Measurements from ENCODE around the gene SCN3B.
"Not testable (repeated sequence)": the region's sequence is repeated elsewhere in the genome, so short reads cannot be mapped to it uniquely, and the experiment has no call there.

The SCN3B gene

DNA sequence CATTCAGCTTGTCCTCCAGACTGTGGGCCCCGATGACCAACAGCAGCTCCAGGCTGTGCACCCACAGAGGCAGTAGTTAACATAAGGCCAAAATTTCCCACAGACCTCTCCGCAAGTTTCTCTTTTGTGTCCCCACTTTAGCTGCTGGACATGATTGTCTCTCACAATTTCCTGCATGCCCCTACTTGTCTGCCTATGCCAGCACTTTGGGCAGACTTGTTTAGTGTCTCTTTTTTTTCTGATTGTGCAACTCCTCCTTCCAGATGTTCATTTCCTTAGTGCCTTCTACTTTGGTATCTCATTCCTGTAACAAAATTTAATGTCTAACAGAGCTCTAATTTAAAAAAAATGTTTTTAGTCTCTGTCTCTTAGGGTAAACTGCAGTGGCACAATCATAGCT, 23.8 kb upstream of the SCN3B start:
- CTCF ChIA-PET: interaction anchor here (1.2 kb wide), 1 partner anchor 28 kb away, joined by 3 read pairs; no protein-coding TSS in a partner anchor
- H3K27ac Mint-ChIP-seq: no peak overlapping the region

GRCh38 chr11:123677510-123677909, 23.1 kb upstream of the SCN3B start:
- Mint-ChIP-seq H3K27ac (no peak overlapping the region), H3K27me3 (no peaks in the 10 kb centered on the region), H3K4me3 (no peak overlapping the region), H3K9me3 (no peaks in the 10 kb centered on the region), H3K4me1 (peaks cover 12% of the 10 kb centered on the region), H3K36me3 (no peaks in the 10 kb centered on the region)
- DNase-seq: no peak
- CTCF ChIA-PET: interaction anchor here (0.6 to 1.7 kb wide), 3 partner anchors 9 to 27 kb away, joined by 3 read pairs; no protein-coding TSS in a partner anchor

More for the DNA sequence above, 23.8 kb upstream of the SCN3B start:
- H3K36me3 Mint-ChIP-seq: no peaks in the 10 kb centered on the region
- peaks cover 12% of the 10 kb centered on the region for H3K4me1 Mint-ChIP-seq
- no peaks in the 10 kb centered on the region for H3K9me3 Mint-ChIP-seq
- peaks cover 4% of the 10 kb centered on the region for H3K27me3 Mint-ChIP-seq
- no peak overlapping the region for H3K4me3 Mint-ChIP-seq
- no peak for DNase-seq

DNA sequence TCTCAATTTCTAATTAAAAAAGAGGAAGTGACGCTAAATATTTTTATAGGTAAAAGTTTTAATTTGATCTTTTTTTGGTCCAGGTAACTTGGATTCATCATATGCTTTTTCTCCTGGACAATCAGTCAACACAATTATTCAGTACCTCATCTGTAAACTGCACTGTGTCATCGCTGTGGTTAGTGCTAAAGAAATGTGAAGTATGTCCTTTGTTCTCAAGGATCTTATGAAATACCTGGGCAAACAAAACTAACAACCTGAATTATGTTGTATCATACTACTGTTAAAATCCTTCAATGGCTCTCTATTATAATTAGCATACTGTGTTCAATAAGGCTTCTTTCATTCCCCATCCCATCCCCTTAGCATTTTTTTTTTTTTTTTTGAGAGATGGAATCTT, 19.9 kb upstream of the SCN3B start:
- Mint-ChIP-seq H3K9me3 (no peaks in the 10 kb centered on the region), H3K36me3 (no peaks in the 10 kb centered on the region), H3K4me3 (no peak overlapping the region), H3K4me1 (no peaks in the 10 kb centered on the region), H3K27ac (no peak overlapping the region), H3K27me3 (no peaks in the 10 kb centered on the region)
- CTCF ChIA-PET: no interaction called here
- DNase-seq: no peak

GRCh38 chr11:123672568-123672967, 18.1 kb upstream of the SCN3B start:
- CTCF ChIA-PET: interaction anchor here (1.5 to 1.7 kb wide), 2 partner anchors 31 to 35 kb away, joined by 4 to 5 read pairs; no protein-coding TSS in a partner anchor
- Mint-ChIP-seq H3K4me3 (no peak overlapping the region), H3K9me3 (no peaks in the 10 kb centered on the region), H3K27me3 (no peaks in the 10 kb centered on the region), H3K36me3 (no peaks in the 10 kb centered on the region), H3K4me1 (no peaks in the 10 kb centered on the region), H3K27ac (no peak overlapping the region)
- no peak for DNase-seq

DNA sequence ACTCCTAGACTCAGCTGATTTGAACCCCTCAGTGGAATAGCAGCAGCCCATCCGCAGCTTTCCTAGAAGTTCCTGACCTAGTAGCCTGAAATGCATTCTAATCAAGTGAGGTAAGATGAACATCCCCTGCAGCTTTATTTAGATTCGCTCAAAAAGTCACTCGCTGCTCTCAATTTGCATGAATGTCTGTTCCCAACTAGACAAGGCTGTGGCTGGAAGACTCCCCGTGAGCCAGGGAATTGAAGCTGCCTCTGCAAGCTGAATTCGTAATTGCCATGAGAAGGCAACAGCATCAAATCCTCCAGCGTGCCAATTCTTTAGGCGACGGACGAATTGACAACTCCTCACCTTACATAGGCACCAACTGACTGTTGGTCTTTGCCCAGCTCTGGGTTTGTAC, 17.1 kb upstream of the SCN3B start:
- CTCF ChIA-PET: interaction anchor here (0.5 to 1.7 kb wide), 3 partner anchors 30 to 401 kb away, joined by 3 to 5 read pairs (median 4); no protein-coding TSS in a partner anchor
- Mint-ChIP-seq H3K4me3 (no peak overlapping the region), H3K27ac (no peak overlapping the region), H3K9me3 (no peaks in the 10 kb centered on the region), H3K27me3 (no peaks in the 10 kb centered on the region), H3K36me3 (no peaks in the 10 kb centered on the region), H3K4me1 (no peaks in the 10 kb centered on the region)
- no peak for DNase-seq

DNA sequence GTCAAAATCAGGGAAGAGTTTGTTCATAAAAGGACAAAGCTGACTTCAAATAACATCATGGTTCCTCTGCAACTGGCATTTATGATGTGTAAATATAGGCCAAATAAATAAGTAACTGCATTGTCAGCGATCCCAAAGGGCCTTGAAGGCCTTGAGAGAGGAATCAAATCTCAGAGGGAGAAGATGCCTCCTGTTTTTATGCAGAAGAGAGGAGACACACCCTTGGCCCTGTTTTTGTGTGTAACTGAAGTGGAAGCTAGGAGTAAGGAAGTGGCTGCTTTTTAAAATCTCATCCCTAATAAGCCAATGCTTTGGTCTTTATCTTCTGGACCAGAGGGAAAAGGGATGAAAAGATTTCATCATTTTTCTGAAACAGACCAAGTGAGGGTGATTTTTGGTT, 15.7 kb upstream of the SCN3B start:
- Mint-ChIP-seq H3K9me3 (no peaks in the 10 kb centered on the region), H3K27me3 (no peaks in the 10 kb centered on the region), H3K4me3 (no peak overlapping the region), H3K27ac (no peak overlapping the region), H3K4me1 (no peaks in the 10 kb centered on the region), H3K36me3 (no peaks in the 10 kb centered on the region)
- DNase-seq: no peak
- CTCF ChIA-PET: no interaction called here

DNA sequence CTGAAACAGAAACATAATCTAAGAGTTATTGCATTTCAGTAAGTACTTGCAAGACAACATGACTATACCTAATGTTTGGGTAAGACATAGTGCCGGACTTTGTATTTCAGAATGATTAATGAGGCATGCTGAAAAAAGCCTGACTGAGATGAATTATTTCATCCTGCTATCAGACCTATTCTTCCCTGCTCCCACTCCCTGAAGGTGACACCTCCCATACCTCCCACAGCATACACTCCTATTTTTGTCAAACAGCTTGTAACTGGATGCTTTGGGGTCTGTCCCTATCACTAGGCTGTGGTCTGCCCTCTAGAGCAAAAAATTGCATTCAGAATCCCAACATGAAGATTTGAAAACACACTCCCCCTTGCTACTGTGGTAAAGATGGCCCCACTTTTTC, 10.9 kb upstream of the SCN3B start:
- Mint-ChIP-seq H3K36me3 (no peaks in the 10 kb centered on the region), H3K27me3 (no peaks in the 10 kb centered on the region), H3K9me3 (peaks cover 13% of the 10 kb centered on the region), H3K4me3 (no peak overlapping the region), H3K4me1 (peaks cover 2% of the 10 kb centered on the region), H3K27ac (no peak overlapping the region)
- CTCF ChIA-PET: no interaction called here
- DNase-seq: no peak

- peak; percentile 61 for DNase-seq
- Mint-ChIP-seq H3K27me3 (peaks cover 12% of the 10 kb centered on the region), H3K9me3 (peaks cover 31% of the 10 kb centered on the region), H3K4me1 (peaks cover 21% of the 10 kb centered on the region), H3K27ac (peak overlapping the region; percentile 78)
- CTCF ChIA-PET, H3K4me3 Mint-ChIP-seq, H3K36me3 Mint-ChIP-seq: not testable (repeated sequence)
Measured at GRCh38 chr11:123659965-123660364, 5.5 kb upstream of the SCN3B start.

GRCh38 chr11:123659311-123659710, 4.9 kb upstream of the SCN3B start:
- Mint-ChIP-seq H3K27me3 (peaks cover 18% of the 10 kb centered on the region), H3K9me3 (peaks cover 31% of the 10 kb centered on the region), H3K4me1 (peaks cover 24% of the 10 kb centered on the region), H3K4me3 (no peak overlapping the region), H3K27ac (peak overlapping the region; percentile 38), H3K36me3 (peaks cover 5% of the 10 kb centered on the region)
- DNase-seq: no peak
- CTCF ChIA-PET: no interaction called here

DNA sequence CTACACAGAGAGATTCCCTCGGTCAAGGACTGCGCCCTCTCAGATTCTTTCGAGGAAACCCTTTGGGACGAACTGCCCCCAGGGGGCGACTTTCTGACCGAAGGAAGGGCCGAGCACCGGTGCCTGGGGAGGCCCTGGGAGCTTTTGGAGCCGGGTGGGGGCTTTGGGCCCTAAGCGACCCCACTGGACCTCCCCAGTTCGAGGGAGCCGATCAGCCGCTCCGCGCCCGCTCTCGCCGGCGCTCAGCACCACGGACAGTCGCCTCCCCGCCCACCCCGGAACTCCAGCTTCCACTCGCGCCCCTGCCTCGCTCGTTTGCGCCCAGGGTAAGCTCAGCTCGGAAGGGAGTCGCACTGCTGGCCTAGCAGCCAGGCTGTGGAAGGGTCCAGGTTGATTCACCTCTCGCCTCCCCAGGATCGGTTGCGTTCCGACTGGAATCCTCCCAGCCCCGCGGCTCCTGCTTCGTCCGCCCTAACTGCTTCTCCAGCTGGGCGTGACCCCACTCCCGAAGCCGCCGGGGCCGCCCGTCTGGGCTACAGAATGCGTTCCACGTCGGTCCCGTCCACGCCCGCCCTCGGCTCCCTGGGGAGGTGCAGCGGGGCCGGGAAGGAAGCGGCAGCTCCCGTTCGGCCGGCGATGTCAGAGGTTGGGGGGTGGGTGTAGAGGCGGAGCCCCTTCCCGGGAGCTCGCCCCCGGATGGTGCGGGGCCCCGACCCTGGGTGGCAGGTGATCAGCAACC, 428 bp downstream of the SCN3B start:
- no peak overlapping the region for H3K27ac Mint-ChIP-seq
- CTCF ChIA-PET: interaction anchor here (0.8 to 2.0 kb wide), 5 partner anchors 10 to 57 kb away, joined by 3 to 12 read pairs (median 4); no protein-coding TSS in a partner anchor
- peak overlapping the region; percentile 62 for H3K4me3 Mint-ChIP-seq
- peaks cover 3% of the 10 kb centered on the region for H3K36me3 Mint-ChIP-seq
- H3K9me3 Mint-ChIP-seq: peaks cover 6% of the 10 kb centered on the region
- peaks cover 14% of the 10 kb centered on the region for H3K4me1 Mint-ChIP-seq
- DNase-seq: peak; percentile 66
- H3K27me3 Mint-ChIP-seq: peaks cover 55% of the 10 kb centered on the region

DNA sequence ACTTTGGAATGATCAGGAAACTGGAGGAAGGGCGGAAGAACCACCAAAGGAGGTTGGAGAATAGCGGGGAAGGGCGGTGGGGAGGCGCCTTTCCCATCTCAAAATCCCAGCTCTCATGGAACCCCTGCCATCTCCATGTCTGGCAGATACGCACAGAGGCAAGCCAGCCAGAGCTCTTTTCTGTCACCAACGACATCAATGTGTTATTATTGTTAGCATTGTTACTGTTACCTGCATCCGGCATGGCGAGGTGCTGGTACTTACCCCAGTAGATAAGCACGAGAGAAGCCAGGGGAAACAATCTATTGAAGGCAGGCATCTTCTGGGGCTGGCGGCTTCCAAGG, 969 bp downstream of the SCN3B start:
- Mint-ChIP-seq H3K27me3 (peaks cover 55% of the 10 kb centered on the region), H3K9me3 (peaks cover under 1% of the 10 kb centered on the region), H3K36me3 (no peaks in the 10 kb centered on the region), H3K27ac (no peak overlapping the region), H3K4me3 (peak overlapping the region; percentile 62), H3K4me1 (peaks cover 10% of the 10 kb centered on the region)
- CTCF ChIA-PET: interaction anchor here (0.8 to 2.0 kb wide), 5 partner anchors 10 to 58 kb away, joined by 3 to 12 read pairs (median 4); no protein-coding TSS in a partner anchor
- no peak for DNase-seq

DNA sequence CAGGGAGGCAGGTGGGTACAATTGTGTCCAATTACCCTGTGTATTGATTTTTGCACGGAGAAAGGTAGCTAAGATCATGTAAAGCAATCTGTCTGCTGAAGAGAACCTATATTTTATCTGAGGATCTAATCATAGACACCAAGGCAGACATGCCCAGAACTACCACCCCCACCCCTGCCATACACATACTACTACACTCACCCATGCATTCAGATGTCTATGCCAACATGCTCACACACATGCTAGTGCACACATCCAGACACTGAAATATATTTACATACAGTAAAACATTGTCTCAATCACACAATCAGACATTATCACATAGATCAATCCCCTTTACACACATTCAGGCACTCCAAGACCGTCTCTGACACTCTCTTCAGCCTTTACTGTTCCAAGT, 1.8 kb downstream of the SCN3B start:
- Mint-ChIP-seq H3K27me3 (peaks cover 55% of the 10 kb centered on the region), H3K4me1 (peaks cover 10% of the 10 kb centered on the region), H3K36me3 (no peaks in the 10 kb centered on the region), H3K4me3 (no peak overlapping the region), H3K27ac (no peak overlapping the region), H3K9me3 (no peaks in the 10 kb centered on the region)
- DNase-seq: no peak
- CTCF ChIA-PET: interaction anchor here (0.6 to 1.4 kb wide), 2 partner anchors 55 to 702 kb away, joined by 3 read pairs; no protein-coding TSS in a partner anchor

DNA sequence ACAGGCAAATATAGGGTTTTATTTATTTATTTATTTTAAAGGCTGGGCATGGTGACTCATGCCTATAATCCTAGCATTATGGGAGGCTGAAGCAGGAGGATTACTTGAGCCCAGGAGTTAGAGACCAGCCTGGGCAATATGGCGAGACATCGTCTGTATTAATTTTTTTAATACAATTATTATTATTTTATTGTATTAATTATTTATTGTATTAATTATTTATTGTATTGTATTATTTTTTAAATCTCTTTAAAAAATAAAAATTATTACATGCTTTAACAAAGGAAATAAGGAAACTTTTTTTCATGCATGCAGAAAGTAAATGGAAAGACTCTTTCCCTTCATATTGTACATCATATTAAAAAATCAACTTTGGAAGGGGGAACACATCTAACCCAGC, 3.5 kb downstream of the SCN3B start:
- H3K27me3 Mint-ChIP-seq: peaks cover 51% of the 10 kb centered on the region
- H3K27ac Mint-ChIP-seq: no peak overlapping the region
- CTCF ChIA-PET: interaction anchor here (1.4 kb wide), 1 partner anchor 57 kb away, joined by 6 read pairs; no protein-coding TSS in a partner anchor
- DNase-seq: no peak
- peaks cover 10% of the 10 kb centered on the region for H3K4me1 Mint-ChIP-seq
- H3K9me3 Mint-ChIP-seq: no peaks in the 10 kb centered on the region
- no peak overlapping the region for H3K4me3 Mint-ChIP-seq
- H3K36me3 Mint-ChIP-seq: no peaks in the 10 kb centered on the region

- no peaks in the 10 kb centered on the region for H3K36me3 Mint-ChIP-seq
- H3K9me3 Mint-ChIP-seq: no peaks in the 10 kb centered on the region
- H3K27ac Mint-ChIP-seq: no peak overlapping the region
- H3K4me3 Mint-ChIP-seq: no peak overlapping the region
- CTCF ChIA-PET: interaction anchor here (12.3 kb wide), 1 partner anchor 64 kb away, joined by 212 read pairs; no protein-coding TSS in a partner anchor
- H3K27me3 Mint-ChIP-seq: peaks cover 19% of the 10 kb centered on the region
- H3K4me1 Mint-ChIP-seq: no peaks in the 10 kb centered on the region
- DNase-seq: no peak
Measured at GRCh38 chr11:123645286-123645975, 9.0 kb downstream of the SCN3B start.
